ENCODE measurements around the gene PRKG1. TPM values are rescaled to one million over a fixed set of nuclear protein-coding genes. Genes with fewer than 3 reads are reported as not detected.
"Not testable (repeated sequence)": the region's sequence is repeated elsewhere in the genome, so short reads cannot be mapped to it uniquely, and the experiment has no call there.

PRKG1 gene
- total RNA-seq, 1 experiment from 2014 or later, result 7.4 TPM

DNA sequence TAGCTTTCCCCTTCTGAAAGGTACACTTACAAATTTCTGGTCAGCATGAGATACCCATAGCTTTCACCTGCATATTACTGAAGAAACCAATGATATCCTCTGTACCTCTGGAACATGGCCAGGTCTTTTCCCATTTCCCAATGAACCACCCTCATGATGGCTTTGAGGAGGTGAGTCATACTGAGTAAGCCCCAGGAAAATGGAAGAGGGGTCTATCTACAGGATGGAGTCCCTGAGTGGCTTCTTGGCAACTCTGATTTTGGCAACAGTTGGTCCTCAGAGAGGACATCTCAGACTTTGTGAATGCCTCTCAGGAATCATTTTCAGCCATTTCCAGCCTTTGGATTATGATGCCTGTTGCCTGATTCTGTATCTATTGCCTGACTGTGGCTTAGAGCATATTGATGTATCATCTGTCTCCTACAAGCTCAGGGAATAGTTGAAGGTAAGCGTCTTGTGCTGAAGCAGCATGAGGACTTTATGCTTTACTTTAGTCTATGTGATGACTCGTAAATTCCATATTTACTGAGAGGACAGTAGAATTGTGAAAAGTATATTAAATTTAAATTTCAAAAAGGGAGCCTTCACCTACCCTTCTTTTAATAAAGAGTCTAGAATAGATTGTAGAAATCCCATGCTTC, 1155.1 kb downstream of the PRKG1 start:
- Histone ChIP-seq H3K27me3 (ENCODE audit: low read length) (no peaks in the 10 kb centered on the region), H3F3A (ENCODE audit: low read length, unreplicated experiment) (no peaks in the 10 kb centered on the region), H3K79me2 (ENCODE audit: low read length) (no peaks in the 10 kb centered on the region), H2AFZ (ENCODE audit: low read length) (no peak overlapping the region), H3K4me3 (ENCODE audit: low read length) (no peak overlapping the region), H3K36me3 (ENCODE audit: low read depth, low read length) (no peaks in the 10 kb centered on the region), H4K20me1 (ENCODE audit: low read length) (no peaks in the 10 kb centered on the region), H3K4me1 (ENCODE audit: insufficient read depth, low read length) (peaks cover 34% of the 10 kb centered on the region), H3K9ac (ENCODE audit: low read length) (no peak overlapping the region), H3K4me2 (ENCODE audit: low read length) (peak overlapping the region; percentile 0), H3K9me3 (ENCODE audit: low read length) (no peaks in the 10 kb centered on the region), H3K9me2 (replicated peaks; ENCODE audit: low read length) (no peaks in the 10 kb centered on the region), H3K27ac (ENCODE audit: low read length) (peak overlapping the region; percentile 42)
- ATAC-seq, result peak; percentile 39
- TF ChIP-seq, protein P1, sequence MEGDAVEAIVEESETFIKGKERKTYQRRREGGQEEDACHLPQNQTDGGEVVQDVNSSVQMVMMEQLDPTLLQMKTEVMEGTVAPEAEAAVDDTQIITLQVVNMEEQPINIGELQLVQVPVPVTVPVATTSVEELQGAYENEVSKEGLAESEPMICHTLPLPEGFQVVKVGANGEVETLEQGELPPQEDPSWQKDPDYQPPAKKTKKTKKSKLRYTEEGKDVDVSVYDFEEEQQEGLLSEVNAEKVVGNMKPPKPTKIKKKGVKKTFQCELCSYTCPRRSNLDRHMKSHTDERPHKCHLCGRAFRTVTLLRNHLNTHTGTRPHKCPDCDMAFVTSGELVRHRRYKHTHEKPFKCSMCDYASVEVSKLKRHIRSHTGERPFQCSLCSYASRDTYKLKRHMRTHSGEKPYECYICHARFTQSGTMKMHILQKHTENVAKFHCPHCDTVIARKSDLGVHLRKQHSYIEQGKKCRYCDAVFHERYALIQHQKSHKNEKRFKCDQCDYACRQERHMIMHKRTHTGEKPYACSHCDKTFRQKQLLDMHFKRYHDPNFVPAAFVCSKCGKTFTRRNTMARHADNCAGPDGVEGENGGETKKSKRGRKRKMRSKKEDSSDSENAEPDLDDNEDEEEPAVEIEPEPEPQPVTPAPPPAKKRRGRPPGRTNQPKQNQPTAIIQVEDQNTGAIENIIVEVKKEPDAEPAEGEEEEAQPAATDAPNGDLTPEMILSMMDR (conservative IDR thresholded peaks at IDR 0.05; ENCODE audit: low read depth, low read length), result no peak
- TF ChIP-seq EZH2phosphoT487 (IDR thresholded peaks at IDR 0.05; ENCODE audit: borderline replicate concordance, low read length) (no peak), EZH2 (IDR thresholded peaks at IDR 0.05; ENCODE audit: low read length, unreplicated experiment) (no peak)
- DNase-seq, result peak; percentile 94
- CTCF ChIA-PET, result no interaction called here
- BruUV-seq (replicated peaks), result no TSS peak
- intact Hi-C loops (cut with micrococcal nuclease), result no loop called here
- POLR2A ChIA-PET (ENCODE audit: unreplicated experiment), result interaction anchor here (0.5 kb wide), 1 partner anchor 1068 kb away, joined by 3 read pairs; no protein-coding TSS in a partner anchor

DNA sequence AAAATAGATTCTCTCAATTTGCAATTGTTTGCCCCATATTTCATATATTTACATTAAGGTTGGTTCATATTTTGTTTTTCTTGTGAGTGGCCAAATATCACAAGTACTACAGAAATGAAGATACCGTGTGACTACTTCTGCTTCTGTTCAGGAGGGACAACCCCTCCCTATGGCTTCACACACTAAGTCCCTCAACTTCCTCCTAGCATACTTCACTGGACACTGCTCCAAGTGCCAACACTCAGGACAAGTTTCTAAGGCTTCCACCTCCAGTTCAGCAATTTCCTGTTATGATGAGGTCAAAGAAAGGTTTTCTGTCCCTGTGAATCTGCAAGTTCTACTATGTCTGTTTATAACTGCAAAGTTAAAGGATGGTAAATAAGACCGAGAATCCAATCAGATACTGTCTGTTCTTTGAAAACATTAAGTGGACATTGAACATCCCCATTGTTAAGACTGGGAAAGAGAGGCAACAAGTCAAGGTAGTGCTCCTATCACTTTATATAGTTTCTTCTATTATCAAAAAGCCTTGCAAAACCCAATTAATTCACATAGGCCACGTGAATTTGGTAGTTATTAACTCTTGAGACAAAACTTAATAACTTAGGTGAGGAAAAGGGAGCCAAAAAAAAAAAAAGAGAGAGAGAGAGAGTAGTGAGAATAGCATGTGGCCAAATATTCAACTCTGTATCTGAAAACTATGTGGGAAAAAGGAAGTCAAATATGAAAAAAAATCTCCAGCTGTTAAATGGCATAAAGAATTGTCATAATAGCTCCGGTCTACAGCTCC, 1158.5 kb downstream of the PRKG1 start:
- Histone ChIP-seq H2AFZ (ENCODE audit: low read length) (peak overlapping the region; percentile 77), H3K9me2 (replicated peaks; ENCODE audit: low read length) (no peaks in the 10 kb centered on the region), H3K9ac (ENCODE audit: low read length) (peak overlapping the region; percentile 29), H3K27me3 (ENCODE audit: low read length) (no peaks in the 10 kb centered on the region), H3K4me3 (ENCODE audit: low read length) (peak overlapping the region; percentile 61), H3K4me2 (ENCODE audit: low read length) (peak overlapping the region; percentile 81), H3K9me3 (ENCODE audit: low read length) (no peaks in the 10 kb centered on the region), H3K79me2 (ENCODE audit: low read length) (no peaks in the 10 kb centered on the region), H3K27ac (ENCODE audit: low read length) (peak overlapping the region; percentile 14), H3K36me3 (ENCODE audit: low read depth, low read length) (no peaks in the 10 kb centered on the region), H3K4me1 (ENCODE audit: insufficient read depth, low read length) (peaks cover 25% of the 10 kb centered on the region), H3F3A (ENCODE audit: low read length, unreplicated experiment) (no peaks in the 10 kb centered on the region), H4K20me1 (ENCODE audit: low read length) (no peaks in the 10 kb centered on the region)
- TF ChIP-seq, protein P1 (conservative IDR thresholded peaks at IDR 0.05; ENCODE audit: low read depth, low read length), result no peak
- TF ChIP-seq EZH2phosphoT487 (IDR thresholded peaks at IDR 0.05; ENCODE audit: borderline replicate concordance, low read length), result no peak
- BruUV-seq (replicated peaks), result no TSS peak
- intact Hi-C loops (cut with micrococcal nuclease), result loop anchor here (5.0 kb wide), 1 partner anchor 255 kb away; no protein-coding TSS in a partner anchor
- ChIA-PET CTCF (interaction anchor here (0.6 kb wide), 1 partner anchor 16 kb away, joined by 4 read pairs; no protein-coding TSS in a partner anchor), POLR2A (ENCODE audit: unreplicated experiment) (no interaction called here)
- DNase-seq (peak; percentile 46), ATAC-seq (peak; percentile 76)

DNA sequence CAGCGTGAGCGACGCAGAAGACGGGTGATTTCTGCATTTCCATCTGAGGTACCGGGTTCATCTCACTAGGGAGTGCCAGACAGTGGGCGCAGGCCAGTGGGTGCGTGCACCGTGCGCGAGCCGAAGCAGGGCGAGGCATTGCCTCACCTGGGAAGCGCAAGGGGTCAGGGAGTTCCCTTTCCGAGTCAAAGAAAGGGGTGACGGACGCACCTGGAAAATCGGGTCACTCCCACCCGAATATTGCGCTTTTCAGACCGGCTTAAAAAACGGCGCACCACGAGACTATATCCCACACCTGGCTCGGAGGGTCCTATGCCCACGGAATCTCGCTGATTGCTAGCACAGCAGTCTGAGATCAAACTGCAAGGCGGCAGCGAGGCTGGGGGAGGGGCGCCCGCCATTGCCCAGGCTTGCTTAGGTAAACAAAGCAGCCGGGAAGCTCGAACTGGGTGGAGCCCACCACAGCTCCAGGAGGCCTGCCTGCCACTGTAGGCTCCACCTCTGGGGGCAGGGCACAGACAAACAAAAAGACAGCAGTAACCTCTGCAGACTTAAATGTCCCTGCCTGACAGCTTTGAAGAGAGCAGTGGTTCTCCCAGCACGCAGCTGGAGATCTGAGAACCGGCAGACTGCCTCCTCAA, 1159.2 kb downstream of the PRKG1 start:
- Histone ChIP-seq H3K4me3 (ENCODE audit: low read length) (peak overlapping the region; percentile 61), H3K4me1 (ENCODE audit: insufficient read depth, low read length) (peaks cover 23% of the 10 kb centered on the region), H2AFZ (ENCODE audit: low read length) (peak overlapping the region; percentile 77), H3K9ac (ENCODE audit: low read length) (peak overlapping the region; percentile 29), H3K27ac (ENCODE audit: low read length) (peak overlapping the region; percentile 14), H3K4me2 (ENCODE audit: low read length) (peak overlapping the region; percentile 81)
- H3K9me3 ChIP-seq (ENCODE audit: low read length); H3K9me2 ChIP-seq (replicated peaks; ENCODE audit: low read length); H3K79me2 ChIP-seq (ENCODE audit: low read length); DNase-seq; H3K27me3 ChIP-seq (ENCODE audit: low read length); H3F3A ChIP-seq (ENCODE audit: low read length, unreplicated experiment); POLR2A ChIA-PET (ENCODE audit: unreplicated experiment); H3K36me3 ChIP-seq (ENCODE audit: low read depth, low read length); ATAC-seq; H4K20me1 ChIP-seq (ENCODE audit: low read length): not testable (repeated sequence)
- CTCF ChIA-PET, result interaction anchor here (0.6 kb wide), 1 partner anchor 17 kb away, joined by 4 read pairs; no protein-coding TSS in a partner anchor
- BruUV-seq (replicated peaks), result TSS peak; percentile 69
- intact Hi-C loops (cut with micrococcal nuclease), result loop anchor here (5.0 kb wide), 1 partner anchor 254 kb away; no protein-coding TSS in a partner anchor
